Measurements from ENCODE around the gene ALKBH7.
A peak's percentile ranks its signal among the peaks of the same experiment; 100 is the strongest.

ALKBH7 gene

GRCh38 chr19:6402058-6402457 lies 29.5 kb downstream of the ALKBH7 start:
- DNase-seq: no peak

DNA sequence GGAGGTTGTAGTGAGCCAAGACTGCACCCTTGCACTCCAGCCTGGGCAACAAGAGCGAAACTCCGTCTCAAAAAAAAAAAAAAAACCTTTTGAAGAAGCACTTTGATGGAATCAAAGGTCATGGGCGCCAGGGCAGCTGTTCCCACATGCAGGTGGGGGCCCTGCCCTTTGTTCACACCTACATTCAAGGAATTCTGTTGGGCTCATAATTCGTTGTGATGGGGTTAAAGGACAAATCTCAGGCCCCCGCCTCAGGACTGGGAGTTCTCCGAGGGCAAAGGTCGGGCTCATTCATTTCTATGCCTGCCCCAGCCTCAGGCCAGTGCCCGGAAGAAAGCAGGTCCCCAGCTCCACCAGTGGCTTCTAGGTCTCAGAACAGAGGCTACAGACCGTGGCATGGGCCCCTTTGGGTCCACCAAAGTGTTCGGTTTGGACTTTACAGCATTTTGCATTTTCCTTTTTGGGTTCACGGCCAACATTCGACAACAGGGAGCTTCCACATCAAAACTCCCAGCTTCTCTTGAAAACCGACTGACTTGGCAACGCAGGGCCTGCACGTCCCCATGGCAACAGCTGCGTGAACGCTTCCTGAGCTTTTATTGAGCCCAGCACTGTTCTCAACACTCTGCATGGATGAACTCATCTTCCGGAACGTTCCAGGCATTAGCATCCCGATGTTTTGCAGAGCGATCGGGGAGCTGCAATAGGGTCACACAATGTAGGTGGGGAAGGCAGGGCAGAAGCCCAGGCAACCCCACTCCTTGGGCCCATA lies 30.4 kb downstream of the ALKBH7 start:
- DNase-seq: peak; percentile 87

GRCh38 chr19:6406401-6406800 lies 33.8 kb downstream of the ALKBH7 start:
- no peak for DNase-seq

DNA sequence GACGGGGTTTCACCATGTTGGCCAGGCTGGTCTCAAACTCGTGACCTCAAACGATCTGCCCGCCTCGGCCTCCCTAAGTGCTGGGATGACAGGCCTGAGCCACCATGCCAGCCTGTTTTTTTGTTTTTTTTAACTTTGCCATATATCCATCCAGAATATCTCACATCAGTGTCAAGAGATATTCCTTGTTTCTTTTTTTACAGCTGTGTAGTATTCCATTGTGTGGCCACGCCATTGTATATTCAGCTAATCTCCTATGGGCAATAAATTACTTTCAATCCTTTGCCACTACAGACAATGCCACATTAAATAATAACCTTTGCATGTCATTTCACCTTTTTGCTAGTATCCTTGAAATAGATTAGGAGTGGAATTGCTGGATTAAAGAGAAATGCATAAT lies 36.8 kb downstream of the ALKBH7 start:
- DNase-seq: no peak

- no peak for DNase-seq
These were observed 39.5 kb downstream of the ALKBH7 start for GRCh38 chr19:6412061-6412446.

- peak; percentile 52 for DNase-seq
These were observed 40.0 kb downstream of the ALKBH7 start for GRCh38 chr19:6412447-6413091.

DNA sequence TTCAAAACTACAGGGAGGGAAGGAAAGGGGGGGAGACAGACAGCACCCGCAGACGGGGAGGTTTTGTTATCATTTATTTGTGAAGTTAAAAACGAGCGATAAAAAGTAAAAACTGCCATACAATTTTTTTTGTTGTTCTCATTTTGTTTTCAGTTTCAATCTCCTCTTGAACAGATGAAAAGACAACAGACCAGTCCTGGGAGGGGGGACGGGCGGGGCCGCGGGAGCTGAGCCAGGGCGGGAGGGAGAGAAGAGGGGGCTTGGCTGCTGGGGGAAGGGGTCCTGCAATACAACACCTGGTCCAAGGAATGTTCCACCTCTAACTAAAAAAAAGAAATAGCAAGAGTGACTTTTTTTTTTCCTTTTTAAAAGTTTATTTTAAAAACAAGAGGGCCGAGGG lies 40.7 kb downstream of the ALKBH7 start:
- DNase-seq: no peak

GRCh38 chr19:6413721-6414643 lies 41.4 kb downstream of the ALKBH7 start:
- DNase-seq: no peak

DNA sequence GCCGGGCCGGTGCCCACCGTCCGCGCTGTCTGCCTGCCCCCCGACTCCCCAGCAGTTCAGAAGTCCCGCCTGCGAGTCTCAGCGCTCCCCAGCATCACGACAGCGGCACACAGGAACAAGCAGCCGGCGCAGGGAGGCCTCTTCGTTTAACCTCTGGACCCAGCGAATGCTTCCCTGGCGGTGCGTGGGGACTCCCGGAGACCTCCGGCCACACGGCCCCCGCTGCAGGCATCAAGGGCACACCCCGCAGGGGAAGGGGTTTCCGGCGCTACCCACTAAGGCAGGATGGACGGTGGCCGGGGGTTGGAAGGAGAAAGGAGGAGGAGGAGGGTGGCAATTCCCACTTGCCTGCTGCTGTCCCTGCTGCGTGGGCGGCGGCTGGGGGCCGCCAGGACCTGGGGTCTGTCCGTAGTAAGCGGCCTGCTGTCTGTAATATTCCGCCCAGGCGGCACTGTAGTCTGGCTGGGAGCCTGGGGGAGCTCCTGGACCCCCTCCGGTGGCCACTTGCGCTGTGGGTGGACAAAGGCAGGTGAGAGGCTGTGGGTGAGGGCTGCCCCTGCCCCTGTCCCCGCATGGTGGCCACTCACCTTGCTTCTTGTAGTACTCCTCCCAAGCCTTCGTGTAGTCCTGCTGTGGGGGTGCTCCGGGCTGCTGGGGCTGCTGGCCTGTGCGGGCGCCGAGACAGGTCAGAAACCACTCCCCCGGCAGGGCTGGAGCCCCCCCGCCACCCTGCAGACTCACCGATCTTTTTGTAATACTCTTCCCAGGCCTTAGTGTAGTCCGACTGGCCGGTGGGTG lies 42.4 kb downstream of the ALKBH7 start:
- DNase-seq: no peak

DNA sequence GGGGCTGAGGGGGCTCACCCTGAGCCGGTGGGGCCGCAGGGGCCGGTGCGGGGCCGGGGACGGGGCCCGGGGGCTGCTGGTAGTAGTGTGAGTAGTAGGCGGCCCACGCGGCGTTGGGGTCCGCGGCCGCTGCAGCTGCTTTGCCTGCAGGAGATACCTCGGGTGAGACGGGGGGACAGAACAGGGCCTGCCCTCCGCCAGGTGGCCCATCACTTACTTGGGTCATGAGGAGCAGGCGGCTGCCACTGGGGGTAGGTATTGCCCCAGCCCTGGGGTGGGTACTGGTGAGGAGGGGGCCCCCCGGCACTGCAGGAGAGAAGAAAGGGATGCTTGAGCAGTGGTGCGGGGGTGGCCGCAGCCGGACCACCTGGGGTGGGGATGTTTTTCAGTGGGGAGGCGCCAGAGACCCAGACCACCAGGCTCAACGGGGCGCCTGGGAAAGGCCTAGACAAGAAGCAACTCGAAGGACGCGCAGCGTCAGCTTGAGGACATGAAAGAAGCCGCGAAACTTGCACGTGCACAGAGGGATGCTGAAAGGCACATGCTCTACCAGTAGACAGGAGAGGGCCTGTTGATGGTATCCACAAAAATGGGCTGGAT lies 43.1 kb downstream of the ALKBH7 start:
- DNase-seq: no peak

- DNase-seq: no peak
These were observed 44.2 kb downstream of the ALKBH7 start for GRCh38 chr19:6416658-6417405.

GRCh38 chr19:6417713-6418561 lies 45.3 kb downstream of the ALKBH7 start:
- peak; percentile 46 for DNase-seq

GRCh38 chr19:6418562-6418932 lies 46.0 kb downstream of the ALKBH7 start:
- DNase-seq: no peak

DNA sequence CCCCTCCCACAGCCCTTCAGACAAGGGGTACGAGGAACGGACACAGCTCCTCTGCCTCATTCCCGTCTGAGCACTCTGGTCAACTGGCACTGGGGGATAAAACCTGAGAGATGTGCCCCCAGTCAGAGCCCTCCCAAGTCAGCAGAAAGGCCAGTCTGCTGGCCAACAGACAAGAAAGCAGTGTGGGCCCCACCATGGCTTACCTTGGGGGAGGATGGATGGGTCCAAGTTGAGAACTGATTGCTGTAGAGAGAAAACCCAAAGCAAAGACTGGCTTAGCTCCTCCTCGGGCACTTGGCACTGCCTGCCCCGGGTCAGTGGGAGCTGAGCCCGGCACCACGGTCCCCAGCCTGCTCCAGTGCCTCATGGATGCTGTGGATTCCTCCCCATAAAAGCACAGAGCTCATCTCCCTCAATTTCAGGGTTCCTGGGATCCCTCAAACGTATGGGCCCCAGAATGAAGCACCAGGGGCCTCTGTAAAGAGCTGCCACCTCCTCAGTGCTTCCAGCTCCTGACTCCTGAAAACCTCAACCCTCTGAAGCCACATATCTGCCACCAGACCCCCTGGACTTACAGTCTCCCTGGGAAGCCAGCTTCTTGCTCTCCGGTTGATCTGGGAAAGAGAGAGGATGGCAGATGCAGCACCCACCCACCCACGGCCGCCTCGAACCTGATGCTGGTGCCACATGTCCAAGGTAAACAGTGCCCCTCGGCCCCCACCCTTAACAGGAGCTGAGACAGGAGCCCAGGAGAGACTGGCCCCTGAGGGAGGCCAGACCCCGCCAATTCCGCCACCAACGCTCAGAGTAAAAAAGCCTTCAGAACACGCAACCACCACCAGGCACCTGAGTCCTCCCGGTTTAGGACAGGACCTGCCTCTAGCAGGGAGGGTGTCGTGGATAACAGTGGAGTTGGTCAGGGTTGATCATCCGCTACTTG lies 48.8 kb downstream of the ALKBH7 start:
- DNase-seq: no peak

- DNase-seq: peak; percentile 42
These were observed 51.1 kb downstream of the ALKBH7 start for GRCh38 chr19:6423499-6424194.

- no peak for DNase-seq
These were observed 51.8 kb downstream of the ALKBH7 start, which contains the start of gene KHSRP for GRCh38 chr19:6424195-6424938. KHSRP (minus strand) TSS chr19:6424811; CDS start chr19:6424701, 110 bp downstream.
